ENCODE measurements around the gene RNLS. TPM values are rescaled to one million over a fixed set of nuclear protein-coding genes. Genes with fewer than 3 reads are reported as not detected.

The RNLS gene
- total and polyA plus RNA-seq, 12 donors: 4.1 to 22.2 (median 17.5) TPM

GRCh38 chr10:88401671-88402347 is 181.3 kb downstream of the RNLS start:
- H3K36me3 ChIP-seq: no peaks in the 10 kb centered on the region
- no peak overlapping the region for H3K4me3 ChIP-seq
- H3K9me3 ChIP-seq: peaks cover 0 to 33% (median 22%) of the 10 kb centered on the region in 11 donors
- H3K4me1 ChIP-seq: peaks cover 0 to 7% (median 0%) of the 10 kb centered on the region in 9 donors
- no peak overlapping the region for H3K27ac ChIP-seq
- no peak for DNase-seq
- WGBS, 2 donors: 68 to 73% methylated on average over 2 of the region's 2 CpGs
- TF ChIP-seq CTCF (IDR thresholded peaks at IDR 0.05): peak in 5 of 9 donors; percentile 28 to 41 (median 35)
- ATAC-seq: no peak
- no peaks in the 10 kb centered on the region for H3K27me3 ChIP-seq
- intact Hi-C loops (cut with DNase I): loop anchor here in 7 of 10 donors (2.0 to 10.0 kb wide), 4 partner anchors 143 to 153 kb away; no protein-coding TSS in a partner anchor

GRCh38 chr10:88399240-88399639 is 183.9 kb downstream of the RNLS start:
- DNase-seq (no peak), ATAC-seq (no peak)
- Histone ChIP-seq H3K4me1 (no peaks in the 10 kb centered on the region), H3K27ac (no peak overlapping the region), H3K9me3 (peaks cover 0 to 57% (median 39%) of the 10 kb centered on the region in 11 donors), H3K36me3 (no peaks in the 10 kb centered on the region), H3K27me3 (no peaks in the 10 kb centered on the region), H3K4me3 (no peak overlapping the region)
- WGBS, 2 donors: 97% methylated on average over 3 of the region's 3 CpGs
- intact Hi-C loops (cut with DNase I): loop anchor here in 2 of 10 donors (5.0 to 10.0 kb wide), 2 partner anchors 156 to 542 kb away; no protein-coding TSS in a partner anchor
- no peak for TF ChIP-seq CTCF (IDR thresholded peaks at IDR 0.05)

- intact Hi-C loops (cut with DNase I): loop anchor here in 2 of 10 donors (5.0 to 10.0 kb wide), 2 partner anchors 159 to 538 kb away; no protein-coding TSS in a partner anchor
- ATAC-seq (no peak), DNase-seq (no peak)
- Histone ChIP-seq H3K4me3 (no peak overlapping the region), H3K27me3 (no peaks in the 10 kb centered on the region), H3K27ac (no peak overlapping the region), H3K9me3 (peaks cover 0 to 61% (median 39%) of the 10 kb centered on the region in 11 donors), H3K36me3 (no peaks in the 10 kb centered on the region), H3K4me1 (no peaks in the 10 kb centered on the region)
- no peak for TF ChIP-seq CTCF (IDR thresholded peaks at IDR 0.05)
Observed at GRCh38 chr10:88395677-88396076, 187.4 kb downstream of the RNLS start.

- no peaks in the 10 kb centered on the region for H3K27me3 ChIP-seq
- WGBS, 2 donors: 81 to 89% methylated on average over 1 of the region's 1 CpG
- H3K4me3 ChIP-seq: no peak overlapping the region
- ATAC-seq (no peak), DNase-seq (no peak)
- intact Hi-C loops (cut with DNase I): loop anchor here in 1 of 10 donors (10.0 kb wide), 1 partner anchor 163 kb away; no protein-coding TSS in a partner anchor
- no peaks in the 10 kb centered on the region for H3K36me3 ChIP-seq
- H3K27ac ChIP-seq: no peak overlapping the region
- peaks cover 0 to 26% (median 14%) of the 10 kb centered on the region in 9 donors for H3K4me1 ChIP-seq
- TF ChIP-seq CTCF (IDR thresholded peaks at IDR 0.05): no peak
- peaks cover 0 to 32% (median 21%) of the 10 kb centered on the region in 11 donors for H3K9me3 ChIP-seq
Observed at GRCh38 chr10:88392222-88392621, 190.9 kb downstream of the RNLS start.

All from heart right ventricle (tissue), 16 donors.